Glutamatergic neuron (in vitro differentiated cells): ENCODE results near the gene LCE1E. TPM values are rescaled to one million over a fixed set of nuclear protein-coding genes. Genes with fewer than 3 reads are reported as not detected.

Experiments
- DNase-seq: peaks from one replicate; pipeline ENCODE4 v3.0.0; 2022
- H3K27ac Mint-ChIP-seq: one replicate; pipeline ENCODE4 v1.8.0; 2020; ENCODE audit warnings: mild to moderate bottlenecking, mixed read lengths, inconsistent platforms; ENCODE audit not compliant: unreplicated experiment
- H3K27me3 Mint-ChIP-seq: one replicate; pipeline ENCODE4 v1.8.0; 2020; ENCODE audit warnings: mild to moderate bottlenecking, moderate library complexity, mixed read lengths, inconsistent platforms; ENCODE audit not compliant: unreplicated experiment
- H3K36me3 Mint-ChIP-seq: one replicate; pipeline ENCODE4 v1.8.0; 2020; ENCODE audit warnings: mild to moderate bottlenecking, mixed read lengths, inconsistent platforms; ENCODE audit not compliant: unreplicated experiment
- H3K4me1 Mint-ChIP-seq: one replicate; pipeline ENCODE4 v1.8.0; 2020; ENCODE audit warnings: mild to moderate bottlenecking, low read depth, mixed read lengths, inconsistent platforms; ENCODE audit not compliant: unreplicated experiment
- H3K4me3 Mint-ChIP-seq: one replicate; pipeline ENCODE4 v1.8.0; 2020; ENCODE audit warnings: mild to moderate bottlenecking, mixed read lengths, inconsistent platforms; ENCODE audit not compliant: unreplicated experiment
- H3K9me3 Mint-ChIP-seq: one replicate; pipeline ENCODE4 v1.8.0; 2020; ENCODE audit warnings: mild to moderate bottlenecking, moderate library complexity, mixed read lengths, inconsistent platforms; ENCODE audit not compliant: unreplicated experiment
- total RNA-seq: library from RNA; stranded (reverse); fragmentation: NEBNext Ultra II Directional; extraction: Animal tissue kit (Norgen Biotek cat#: 25700); gene quantifications from one replicate; pipeline ENCODE4 v1.2.1, GENCODE V29; 2021; ENCODE audit not compliant: unreplicated experiment
- TF ChIP-seq, protein P1 (sequence below): fragments of 200-600 bp; sonication (generic); IDR thresholded peaks from one replicate; pipeline ENCODE4 v1.5.0; 2021; ENCODE audit not compliant: partially characterized antibody, unreplicated experiment

The LCE1E gene
- total RNA-seq, 1 donor from 2014 or later: not detected

DNA sequence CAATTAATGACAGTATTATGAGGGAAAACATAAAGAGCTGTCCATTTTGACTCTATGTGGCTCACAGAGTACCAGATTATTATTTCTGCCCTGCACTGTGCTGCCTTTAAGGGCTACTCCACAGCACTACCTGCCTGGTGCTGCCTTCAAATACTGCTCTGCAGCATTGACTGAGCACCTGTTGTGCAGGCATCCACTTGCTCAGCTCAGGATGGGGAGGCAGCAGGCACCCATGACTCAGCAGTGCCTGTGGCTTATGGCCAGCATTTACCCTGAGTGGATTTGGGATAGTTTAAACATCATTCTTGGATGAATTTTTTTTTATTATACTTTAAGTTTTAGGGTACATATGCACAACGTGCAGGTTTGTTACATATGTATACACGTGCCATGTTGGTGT lies 29.2 kb upstream of the LCE1E start:
- Mint-ChIP-seq H3K9me3 (no peaks in the 10 kb centered on the region), H3K36me3 (no peaks in the 10 kb centered on the region), H3K4me3 (no peak overlapping the region), H3K27ac (no peak overlapping the region), H3K4me1 (no peaks in the 10 kb centered on the region), H3K27me3 (peaks cover 4% of the 10 kb centered on the region)
- no peak for DNase-seq
- TF ChIP-seq, protein P1, sequence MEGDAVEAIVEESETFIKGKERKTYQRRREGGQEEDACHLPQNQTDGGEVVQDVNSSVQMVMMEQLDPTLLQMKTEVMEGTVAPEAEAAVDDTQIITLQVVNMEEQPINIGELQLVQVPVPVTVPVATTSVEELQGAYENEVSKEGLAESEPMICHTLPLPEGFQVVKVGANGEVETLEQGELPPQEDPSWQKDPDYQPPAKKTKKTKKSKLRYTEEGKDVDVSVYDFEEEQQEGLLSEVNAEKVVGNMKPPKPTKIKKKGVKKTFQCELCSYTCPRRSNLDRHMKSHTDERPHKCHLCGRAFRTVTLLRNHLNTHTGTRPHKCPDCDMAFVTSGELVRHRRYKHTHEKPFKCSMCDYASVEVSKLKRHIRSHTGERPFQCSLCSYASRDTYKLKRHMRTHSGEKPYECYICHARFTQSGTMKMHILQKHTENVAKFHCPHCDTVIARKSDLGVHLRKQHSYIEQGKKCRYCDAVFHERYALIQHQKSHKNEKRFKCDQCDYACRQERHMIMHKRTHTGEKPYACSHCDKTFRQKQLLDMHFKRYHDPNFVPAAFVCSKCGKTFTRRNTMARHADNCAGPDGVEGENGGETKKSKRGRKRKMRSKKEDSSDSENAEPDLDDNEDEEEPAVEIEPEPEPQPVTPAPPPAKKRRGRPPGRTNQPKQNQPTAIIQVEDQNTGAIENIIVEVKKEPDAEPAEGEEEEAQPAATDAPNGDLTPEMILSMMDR: no peak

DNA sequence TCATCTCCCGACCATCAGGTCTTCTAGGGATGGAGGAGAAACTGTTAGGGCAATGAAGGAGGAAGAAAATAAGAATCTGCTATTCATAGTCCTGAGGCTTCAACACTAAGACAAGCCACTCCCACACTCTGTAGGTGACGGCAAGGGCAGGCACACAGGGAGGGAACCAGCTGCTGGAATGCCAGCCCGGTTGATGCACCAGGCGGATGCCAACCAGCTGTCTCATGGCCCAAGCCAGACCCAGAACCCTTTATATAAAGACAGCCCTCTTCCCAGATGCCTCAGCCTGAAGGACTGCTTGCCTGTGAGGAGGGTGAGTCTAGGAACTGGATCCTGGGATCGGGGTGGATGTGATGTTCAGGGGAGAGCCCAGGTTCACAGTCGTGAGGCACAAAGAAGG lies 28.3 kb upstream of the LCE1E start, which contains the start of gene KPRP:
TSS of gene KPRP (plus strand) at position 279 of the 400 bp plus-strand sequence. CDS start 1,564 bp downstream, outside the sequence.
- Mint-ChIP-seq H3K36me3 (no peaks in the 10 kb centered on the region), H3K27me3 (peaks cover 4% of the 10 kb centered on the region), H3K9me3 (no peaks in the 10 kb centered on the region), H3K4me1 (no peaks in the 10 kb centered on the region), H3K4me3 (no peak within 1 kb of the TSS), H3K27ac (no peak within 1 kb of the TSS)
- TF ChIP-seq, protein P1: no peak
- no peak for DNase-seq

DNA sequence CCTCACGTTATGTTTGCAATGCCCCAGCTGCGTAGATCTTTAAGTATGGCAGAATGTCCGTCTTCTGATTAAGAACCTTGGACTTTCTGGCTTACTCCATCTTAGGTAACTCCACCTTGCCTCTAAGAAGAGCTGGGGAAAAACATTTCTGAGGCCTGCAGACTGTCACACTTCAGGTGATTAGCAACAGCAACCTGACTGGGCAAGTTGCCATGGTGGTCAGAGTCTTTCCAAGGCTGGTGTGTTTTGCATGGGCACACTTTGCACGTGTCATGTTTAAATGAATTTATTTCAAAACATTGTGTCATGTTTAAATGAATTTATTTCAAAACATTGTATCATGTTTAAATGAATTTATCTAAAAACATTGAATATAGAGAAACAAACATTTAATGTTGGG lies 27.4 kb upstream of the LCE1E start:
- peaks cover 4% of the 10 kb centered on the region for H3K27me3 Mint-ChIP-seq
- no peak for DNase-seq
- no peak overlapping the region for H3K4me3 Mint-ChIP-seq
- TF ChIP-seq, protein P1: no peak
- no peaks in the 10 kb centered on the region for H3K4me1 Mint-ChIP-seq
- H3K27ac Mint-ChIP-seq: no peak overlapping the region
- no peaks in the 10 kb centered on the region for H3K36me3 Mint-ChIP-seq
- no peaks in the 10 kb centered on the region for H3K9me3 Mint-ChIP-seq

DNA sequence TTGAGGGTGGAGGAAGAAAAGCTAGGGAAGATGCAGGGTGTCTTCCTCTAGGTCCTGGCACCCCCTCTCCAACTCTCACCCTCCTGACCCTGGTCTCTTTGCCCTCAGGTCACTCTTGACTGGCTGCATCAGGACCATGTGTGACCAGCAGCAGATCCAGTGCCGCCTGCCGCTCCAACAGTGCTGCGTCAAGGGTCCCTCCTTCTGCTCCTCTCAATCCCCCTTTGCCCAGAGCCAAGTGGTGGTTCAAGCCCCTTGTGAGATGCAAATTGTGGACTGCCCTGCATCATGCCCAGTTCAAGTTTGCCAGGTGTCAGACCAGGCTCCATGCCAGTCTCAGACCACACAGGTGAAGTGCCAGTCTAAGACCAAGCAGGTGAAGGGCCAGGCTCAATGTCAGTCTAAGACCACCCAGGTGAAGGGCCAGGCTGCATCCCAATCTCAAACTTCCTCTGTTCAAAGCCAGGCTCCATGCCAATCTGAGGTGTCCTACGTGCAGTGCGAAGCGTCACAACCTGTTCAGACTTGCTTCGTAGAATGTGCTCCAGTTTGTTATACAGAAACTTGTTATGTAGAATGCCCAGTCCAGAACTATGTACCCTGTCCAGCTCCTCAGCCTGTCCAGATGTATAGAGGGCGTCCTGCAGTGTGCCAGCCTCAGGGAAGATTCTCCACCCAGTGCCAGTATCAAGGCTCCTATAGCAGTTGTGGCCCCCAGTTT lies 26.4 kb upstream of the LCE1E start:
- Mint-ChIP-seq H3K4me1 (no peaks in the 10 kb centered on the region), H3K36me3 (no peaks in the 10 kb centered on the region), H3K9me3 (no peaks in the 10 kb centered on the region), H3K27ac (no peak overlapping the region), H3K27me3 (peaks cover 4% of the 10 kb centered on the region), H3K4me3 (no peak overlapping the region)
- TF ChIP-seq, protein P1: no peak
- DNase-seq: no peak

DNA sequence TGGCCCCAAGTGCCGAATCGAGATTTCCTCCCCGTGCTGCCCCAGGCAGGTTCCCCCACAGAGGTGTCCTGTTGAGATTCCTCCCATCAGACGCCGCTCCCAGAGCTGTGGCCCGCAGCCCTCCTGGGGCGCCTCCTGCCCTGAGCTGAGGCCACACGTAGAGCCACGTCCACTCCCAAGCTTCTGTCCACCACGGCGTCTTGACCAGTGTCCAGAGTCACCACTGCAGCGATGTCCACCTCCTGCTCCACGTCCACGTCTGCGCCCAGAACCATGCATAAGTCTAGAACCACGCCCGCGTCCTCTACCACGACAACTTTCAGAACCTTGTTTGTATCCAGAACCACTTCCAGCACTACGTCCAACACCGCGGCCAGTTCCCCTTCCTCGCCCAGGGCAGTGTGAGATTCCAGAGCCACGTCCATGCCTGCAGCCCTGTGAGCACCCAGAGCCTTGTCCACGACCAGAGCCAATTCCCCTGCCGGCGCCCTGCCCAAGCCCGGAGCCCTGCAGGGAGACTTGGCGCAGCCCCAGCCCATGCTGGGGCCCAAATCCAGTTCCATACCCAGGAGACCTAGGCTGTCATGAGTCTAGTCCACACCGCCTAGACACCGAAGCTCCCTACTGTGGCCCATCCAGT lies 25.4 kb upstream of the LCE1E start:
- Mint-ChIP-seq H3K27me3 (peaks cover 4% of the 10 kb centered on the region), H3K4me1 (no peaks in the 10 kb centered on the region), H3K36me3 (no peaks in the 10 kb centered on the region), H3K9me3 (no peaks in the 10 kb centered on the region), H3K4me3 (no peak overlapping the region), H3K27ac (no peak overlapping the region)
- no peak for DNase-seq
- TF ChIP-seq, protein P1: no peak
